Left hindlimb (tissue), 1 donor: Measurements from ENCODE around the gene DNAH3.
"Not testable (repeated sequence)": the region's sequence is repeated elsewhere in the genome, so short reads cannot be mapped to it uniquely, and the experiment has no call there.

Source experiments
- DNase-seq: peaks from one replicate; pipeline ENCODE4 v3.0.0-alpha.2; 2018

The DNAH3 gene

GRCh38 chr16:21120976-21121520 is 29.6 kb downstream of the DNAH3 start:
- no peak for DNase-seq

DNA sequence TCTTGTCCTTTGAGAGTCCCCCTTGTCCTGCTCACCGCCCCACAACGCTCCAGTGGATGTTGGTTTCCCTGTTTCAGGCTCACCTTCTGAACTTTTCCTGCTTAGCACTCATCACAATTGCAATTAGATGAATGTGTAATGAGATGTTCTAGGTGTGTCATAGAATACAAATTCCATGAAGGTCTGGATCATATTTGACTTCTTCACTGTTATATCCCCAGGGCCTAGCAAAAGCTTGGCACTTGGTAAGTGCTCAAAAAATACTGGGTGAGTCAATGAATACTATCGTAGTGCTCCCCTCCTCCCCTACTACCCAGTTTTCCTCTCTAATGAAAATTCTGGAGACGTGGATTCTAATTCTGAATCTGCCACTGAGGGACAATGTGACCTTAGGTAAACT is 33.1 kb downstream of the DNAH3 start:
- DNase-seq = no peak

- no peak for DNase-seq
Measured at GRCh38 chr16:21116148-21116693, 34.4 kb downstream of the DNAH3 start.

- not testable (repeated sequence) for DNase-seq
Measured at GRCh38 chr16:21115551-21115950, 35.1 kb downstream of the DNAH3 start.

GRCh38 chr16:21103941-21104860 is 46.4 kb downstream of the DNAH3 start:
- DNase-seq = peak; percentile 42

DNA sequence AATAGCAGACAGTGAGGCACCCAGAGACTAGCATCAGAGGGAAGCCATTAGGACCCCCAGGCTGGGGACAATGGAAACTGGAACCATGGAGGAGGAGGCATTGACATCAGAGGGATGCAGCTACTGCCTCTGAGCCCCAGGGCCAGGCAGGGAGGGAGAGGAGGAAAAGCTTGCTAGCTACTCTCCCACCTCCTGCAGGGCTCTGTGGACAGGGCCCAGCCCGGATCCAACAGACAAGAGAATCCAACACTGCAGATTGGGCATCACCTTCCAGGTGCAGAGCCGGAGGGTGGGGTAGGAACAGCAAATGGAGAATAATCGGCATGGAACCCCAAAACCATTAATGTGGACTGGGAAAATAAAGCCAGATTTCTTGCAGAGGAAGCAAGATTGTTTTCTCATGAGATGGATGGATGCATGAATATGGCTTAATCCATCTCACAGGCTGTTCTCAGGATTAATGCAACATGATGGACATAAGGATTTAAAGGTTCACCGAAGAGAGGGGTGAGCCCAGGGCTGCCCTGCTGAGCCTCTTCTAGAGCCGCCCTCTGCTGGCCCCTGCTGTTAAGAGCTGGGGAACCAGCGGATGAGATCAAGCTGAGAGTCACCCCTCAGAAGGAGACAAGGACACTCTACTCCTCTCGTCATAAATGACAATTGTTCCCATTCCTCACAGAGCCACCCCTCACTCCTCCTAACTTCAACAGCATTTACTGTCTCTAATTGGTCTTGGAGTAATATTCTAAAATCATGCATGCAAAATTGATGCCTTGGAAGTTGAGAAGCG is 48.8 kb downstream of the DNAH3 start:
- no peak for DNase-seq

- DNase-seq = no peak
Measured at GRCh38 chr16:21100447-21100846, 50.2 kb downstream of the DNAH3 start.

DNA sequence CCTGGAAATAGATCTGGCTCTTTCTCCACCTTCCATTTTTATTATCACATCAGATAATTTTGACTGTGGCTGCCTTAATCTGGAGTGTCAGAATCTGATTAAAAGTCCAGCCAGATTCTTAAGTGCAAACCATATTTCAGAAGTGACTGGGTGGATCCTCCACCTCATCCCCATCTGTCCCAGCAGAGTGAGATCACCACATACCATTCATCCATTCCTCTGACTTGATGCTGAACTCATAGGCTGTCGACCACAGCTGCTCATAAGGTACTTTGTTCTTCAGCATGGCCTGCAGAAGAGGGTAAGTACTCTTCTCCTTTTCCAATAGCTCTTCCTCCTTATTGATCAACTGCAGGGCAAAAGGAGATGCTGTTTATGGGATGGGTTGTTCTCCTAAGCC is 53.5 kb downstream of the DNAH3 start:
- DNase-seq = no peak

GRCh38 chr16:21094719-21095118 is 55.9 kb downstream of the DNAH3 start:
- DNase-seq = not testable (repeated sequence)

DNA sequence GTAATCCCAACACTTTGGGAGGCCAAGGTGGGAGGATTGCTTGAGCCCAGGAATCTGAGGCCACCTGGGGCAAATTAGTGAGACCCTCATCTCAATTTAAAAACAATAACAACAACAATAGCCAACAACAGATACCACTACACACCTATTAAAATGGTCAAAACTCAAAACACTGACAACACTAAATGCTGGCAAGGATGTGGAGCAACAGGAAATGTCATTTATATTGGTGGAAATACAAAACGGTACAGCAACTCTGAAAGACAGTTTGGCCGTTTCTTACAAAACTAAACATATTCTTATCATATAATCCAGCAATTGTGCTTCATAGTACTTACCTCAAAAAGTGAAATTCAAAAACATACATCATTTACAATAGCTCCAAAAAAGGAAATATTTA is 57.7 kb downstream of the DNAH3 start:
- no peak for DNase-seq

- no peak for DNase-seq
Measured at GRCh38 chr16:21088646-21089538, 61.8 kb downstream of the DNAH3 start.

DNA sequence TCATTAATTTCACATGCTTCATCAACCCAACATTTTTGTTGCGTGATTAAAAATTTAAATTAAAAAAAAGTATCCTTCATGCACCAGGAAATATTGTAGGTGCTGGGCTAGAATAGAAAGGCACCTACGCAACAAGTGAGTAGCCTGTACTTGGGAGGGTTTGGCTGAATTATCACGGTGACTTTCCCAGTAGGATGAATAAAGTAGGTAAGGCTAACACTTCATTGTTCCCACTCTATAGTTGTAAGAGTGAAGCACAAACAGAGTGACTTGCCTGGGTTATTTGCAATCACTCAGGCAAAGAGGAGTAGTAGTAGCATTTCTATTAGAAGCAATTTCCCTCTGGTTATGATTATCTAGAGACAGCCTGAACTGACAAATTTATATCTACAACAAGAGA is 62.5 kb downstream of the DNAH3 start:
- DNase-seq = no peak

- DNase-seq = no peak
Measured at GRCh38 chr16:21084631-21085225, 65.9 kb downstream of the DNAH3 start.

DNA sequence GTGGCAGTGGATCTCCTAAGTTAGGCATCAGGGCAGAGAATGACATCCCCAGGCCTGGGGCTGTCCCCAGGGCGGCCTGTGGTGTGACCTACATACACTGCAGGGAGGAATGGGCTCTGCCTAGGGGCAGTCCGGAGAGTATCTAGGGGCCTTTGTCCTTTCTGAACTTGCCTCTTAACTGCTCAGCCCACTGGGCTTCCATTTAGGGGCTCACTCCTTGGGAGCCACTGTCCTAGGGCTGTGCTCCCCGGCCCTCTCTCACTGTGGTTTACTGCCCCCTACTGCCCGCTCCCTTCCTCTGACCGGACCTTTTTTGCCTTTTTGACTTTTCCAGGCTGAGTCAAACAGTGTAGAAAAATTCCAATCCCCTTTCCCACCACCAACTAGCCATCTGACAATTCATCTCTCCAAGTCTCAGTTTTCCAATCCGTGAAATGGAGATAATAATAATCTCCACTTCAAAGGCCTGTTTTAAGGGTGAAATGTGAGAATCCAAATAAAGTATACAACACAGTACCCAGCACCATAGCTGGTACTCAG is 66.8 kb downstream of the DNAH3 start:
- peak; percentile 39 for DNase-seq

- no peak for DNase-seq
Measured at GRCh38 chr16:21081329-21081728, 69.3 kb downstream of the DNAH3 start.

DNA sequence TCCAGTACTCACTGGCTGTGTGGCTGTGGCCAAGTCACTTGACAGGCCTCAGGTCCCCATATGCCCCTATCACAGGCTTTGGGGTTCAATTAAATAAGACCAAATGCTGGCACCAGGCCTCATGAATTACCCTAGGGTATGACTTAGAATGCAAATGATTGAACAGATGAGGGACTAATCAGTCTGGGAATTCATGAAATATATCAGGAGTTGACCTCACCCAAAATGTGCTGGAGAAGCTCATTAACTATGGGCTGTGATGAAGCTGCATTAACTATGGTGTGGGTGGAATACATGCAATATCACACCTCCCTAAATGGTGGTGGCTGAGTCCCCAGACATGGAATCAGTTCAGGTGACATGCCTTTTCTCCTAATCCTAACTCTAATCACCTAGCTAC is 72.1 kb downstream of the DNAH3 start:
- DNase-seq = no peak

GRCh38 chr16:21076186-21076883 is 74.3 kb downstream of the DNAH3 start:
- DNase-seq = no peak

- no peak for DNase-seq
Measured at GRCh38 chr16:21075252-21075651, 75.4 kb downstream of the DNAH3 start.

GRCh38 chr16:21072976-21073375 is 77.7 kb downstream of the DNAH3 start:
- no peak for DNase-seq

GRCh38 chr16:21071741-21072140 is 78.9 kb downstream of the DNAH3 start:
- no peak for DNase-seq

DNA sequence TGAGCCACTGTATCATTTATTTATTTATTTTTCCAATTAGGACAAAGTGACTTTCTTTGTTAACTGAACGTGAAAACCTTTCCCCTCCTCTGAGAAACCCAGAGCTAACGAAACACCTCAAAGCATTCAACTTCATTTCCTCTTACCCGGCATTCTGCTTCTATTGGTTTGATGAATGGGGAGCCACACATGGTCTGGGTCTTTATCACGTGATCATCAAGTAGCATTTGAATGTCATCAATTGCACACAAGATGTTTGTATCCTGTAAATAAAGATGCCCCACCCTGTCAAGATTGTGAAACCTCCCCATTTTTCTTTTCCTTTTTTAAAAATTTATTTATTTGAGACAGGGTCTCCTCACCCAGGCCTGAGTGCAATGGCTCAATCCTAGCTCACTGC is 80.1 kb downstream of the DNAH3 start:
- DNase-seq = no peak
